GM12878 (cell line): ENCODE results near the gene TLDC2. TPM values are rescaled to one million over a fixed set of nuclear protein-coding genes. Genes with fewer than 3 reads are reported as not detected.

Source experiments
- BACH1 ChIP-seq: fragments of 450-650 bp; IDR thresholded peaks from 2 replicates; pipeline ENCODE4 v1.6.1; 2017; ENCODE audit warnings: mild to moderate bottlenecking, borderline replicate concordance
- CREM ChIP-seq: IDR thresholded peaks from 2 replicates; pipeline ENCODE4 v1.6.1; 2014; ENCODE audit warnings: antibody characterized with exemption, low read depth
- E4F1 ChIP-seq: fragments of 450-650 bp; IDR thresholded peaks from 2 replicates; pipeline ENCODE4 v1.6.1; 2018; ENCODE audit warnings: borderline replicate concordance, mild to moderate bottlenecking; ENCODE audit not compliant: partially characterized antibody
- IKZF1 ChIP-seq: fragments of 450-650 bp; conservative IDR thresholded peaks from 2 replicates; pipeline ENCODE4 v1.6.1; 2017; ENCODE audit warnings: antibody characterized with exemption, mild to moderate bottlenecking
- NR2C2 ChIP-seq: IDR thresholded peaks from 2 replicates; pipeline ENCODE4 v1.6.1; 2011; ENCODE audit warnings: borderline replicate concordance, low read depth; ENCODE audit not compliant: control insufficient read depth, insufficient read length
- RELA ChIP-seq: fragments of 450-650 bp; IDR thresholded peaks from 2 replicates; pipeline ENCODE4 v1.8.0; 2014; ENCODE audit warnings: borderline replicate concordance; ENCODE audit not compliant: partially characterized antibody
- SPI1 ChIP-seq: IDR thresholded peaks from 2 replicates; pipeline ENCODE4 v1.6.1; 2011; ENCODE audit warnings: low read depth, mild to moderate bottlenecking, low read length, moderate library complexity, borderline replicate concordance; ENCODE audit not compliant: insufficient read depth
- ZNF687 ChIP-seq: fragments of 450-650 bp; IDR thresholded peaks from 2 replicates; pipeline ENCODE4 v1.6.1; 2017; ENCODE audit warnings: mild to moderate bottlenecking, moderate library complexity
- polyA plus RNA-seq, 11 experiments: library from polyadenylated mRNA; depleted of rRNA in 4 of 11; unstranded in 6 of 11; stranded (reverse) in 5 of 11; fragments of >200 nt; fragmentation: Nextera tagmentation in 4 of 11; fragmentation: Illumina TruSeq in 1 of 11; extraction: Ambion mirVana in 4 of 11; extraction: Trizol in 1 of 11; gene quantifications; 1 replicate in 1 of 11; 2 replicates in 10 of 11; pipeline versions ENCODE4 v1.2.1 to v1.2.3, GENCODE V29; 2011 to 2016; ENCODE audit warnings: inconsistent platforms in 2 of 11, missing spikeins in 2 of 11, low read depth in 1 of 11
- total RNA-seq, 4 experiments: library from RNA; depleted of rRNA in 3 of 4; stranded (reverse); fragments of >200 nt in 3 of 4; fragmentation: Illumina TruSeq in 1 of 4; extraction: Trizol in 1 of 4; gene quantifications; 2 replicates each; pipeline versions ENCODE4 v1.2.1 to v1.2.3, GENCODE V29; 2013 to 2021

TLDC2 gene
- total and polyA plus RNA-seq, 10 of the 15 experiments (the other 5 are each of a cell fraction or from before 2014, with no cell fraction given): 0.05 to 0.41 (median 0.21) TPM

GRCh38 chr20:36881331-36881730 lies 5.4 kb downstream of the TLDC2 start (continued):
- TF ChIP-seq ZNF687 (no peak), BACH1 (no peak), CREM (no peak), IKZF1 (no peak), SPI1 (no peak), E4F1 (no peak), RELA (no peak), NR2C2 (no peak)
